Measurements from ENCODE around the gene MAD2L2.

Gene MAD2L2

GRCh38 chr1:11626551-11626950, 54.4 kb downstream of the MAD2L2 start:
- no peak for TF ChIP-seq TAF1 (IDR thresholded peaks at IDR 0.05; ENCODE audit: borderline replicate concordance, insufficient read depth, low read length)
- TF ChIP-seq POLR2AphosphoS5 (IDR thresholded peaks at IDR 0.05; ENCODE audit: low read depth, low read length), result no peak
- TF ChIP-seq SIN3A (IDR thresholded peaks at IDR 0.05; ENCODE audit: borderline replicate concordance, insufficient read depth, low read length), result no peak
- TF ChIP-seq REST (IDR thresholded peaks at IDR 0.05; ENCODE audit: insufficient read depth in 1 of 2, low read depth in 2 of 2, low read length in 2 of 2), result no peak
- no peak for TF ChIP-seq FOXP2 (optimal IDR thresholded peaks at IDR 0.05; ENCODE audit: borderline replicate concordance, extremely low read depth, extremely low read length, insufficient read depth)

All from PFSK-1 (cell line).